Naive thymus-derived CD4-positive, alpha-beta T cell (primary cell): Measurements from ENCODE around the gene RTN1. TPM values are rescaled to one million over a fixed set of nuclear protein-coding genes. Genes with fewer than 3 reads are reported as not detected.

Experiments
- ATAC-seq: fragments of 150-1000 bp; cut with Tn5 transposase; 2 replicates; pipeline ENCODE4 v1.10.0; 2021; ENCODE audit warnings: mild to moderate bottlenecking, moderate library complexity
- CTCF ChIA-PET: fragments of 350-600 bp; sonication (Branson Sonifier 250); formaldehyde crosslinking; loops from one replicate; lab custom pipeline; 2021; ENCODE audit warnings: antibody characterized with exemption; lab: Charles Lee
- POLR2A ChIA-PET: fragments of 350-600 bp; sonication (Branson Sonifier 250); formaldehyde crosslinking; loops from one replicate; lab custom pipeline; 2021; ENCODE audit warnings: antibody characterized with exemption, inconsistent platforms; lab: Charles Lee
- DNase-seq, 9 donors: peaks; one replicate each; pipeline versions ENCODE4 v3.0.0 to v3.0.0-alpha.2; 2020 to 2022; ENCODE audit warnings: mixed read lengths in 1 of 9
- H3K27ac ChIP-seq: one replicate; pipeline ENCODE4 v1.7.0; 2013; ENCODE audit warnings: mild to moderate bottlenecking, low read depth, low read length, moderate library complexity
- H3K27me3 ChIP-seq, 2 donors: one replicate each; pipeline ENCODE4 v1.7.0; 2013; ENCODE audit warnings: low read length in 2 of 2, mild to moderate bottlenecking in 2 of 2, moderate library complexity in 2 of 2; ENCODE audit not compliant: control insufficient read depth in 2 of 2, insufficient read depth in 2 of 2
- H3K36me3 ChIP-seq, 3 experiments: 1 replicate in 2 of 3; 2 replicates in 1 of 3; pipeline ENCODE4 v1.7.0; 2013; ENCODE audit warnings: low read length in 3 of 3, mild to moderate bottlenecking in 3 of 3, moderate library complexity in 1 of 3; ENCODE audit not compliant: insufficient read depth in 3 of 3, control insufficient read depth in 2 of 3
- H3K4me1 ChIP-seq, 2 donors: one replicate each; pipeline ENCODE4 v1.7.0; 2013; ENCODE audit warnings: low read length in 2 of 2, mild to moderate bottlenecking in 2 of 2, moderate library complexity in 1 of 2; ENCODE audit not compliant: control insufficient read depth in 2 of 2, insufficient read depth in 2 of 2
- H3K4me3 ChIP-seq: 2 replicates; pipeline ENCODE4 v1.7.0; 2013; ENCODE audit warnings: mild to moderate bottlenecking, low read length
- H3K9me3 ChIP-seq, 3 experiments: 1 replicate in 2 of 3; 2 replicates in 1 of 3; pipeline ENCODE4 v1.7.0; 2013; ENCODE audit warnings: low read length in 3 of 3; ENCODE audit not compliant: control insufficient read depth in 2 of 3
- H3K27ac Mint-ChIP-seq, 9 donors: one replicate each; pipeline ENCODE4 v1.8.0; 2020 to 2022; ENCODE audit warnings: mixed read lengths in 9 of 9, mild to moderate bottlenecking in 8 of 9, moderate library complexity in 5 of 9, inconsistent platforms in 2 of 9
- H3K27me3 Mint-ChIP-seq, 5 donors: one replicate each; pipeline ENCODE4 v1.8.0; 2021 to 2022; ENCODE audit warnings: mixed read lengths in 5 of 5, mild to moderate bottlenecking in 1 of 5
- H3K36me3 Mint-ChIP-seq, 5 donors: one replicate each; pipeline ENCODE4 v1.8.0; 2020 to 2022; ENCODE audit warnings: mixed read lengths in 5 of 5, mild to moderate bottlenecking in 3 of 5, inconsistent platforms in 1 of 5
- H3K4me1 Mint-ChIP-seq, 7 donors: one replicate each; pipeline ENCODE4 v1.8.0; 2020 to 2022; ENCODE audit warnings: mixed read lengths in 7 of 7, mild to moderate bottlenecking in 3 of 7, inconsistent platforms in 1 of 7
- H3K4me3 Mint-ChIP-seq, 10 donors: one replicate each; pipeline ENCODE4 v1.8.0; 2020 to 2022; ENCODE audit warnings: mild to moderate bottlenecking in 10 of 10, mixed read lengths in 10 of 10, moderate library complexity in 6 of 10, inconsistent platforms in 2 of 10
- H3K9me3 Mint-ChIP-seq, 11 donors: one replicate each; pipeline ENCODE4 v1.8.0; 2020 to 2022; ENCODE audit warnings: mixed read lengths in 11 of 11, mild to moderate bottlenecking in 4 of 11, inconsistent platforms in 1 of 11, moderate library complexity in 1 of 11
- intact Hi-C, 2 donors: fragments of 100-400 bp; cut with micrococcal nuclease; formaldehyde crosslinking; loops; one replicate each; pipeline ENCODE4 v1.15.1; 2023
- polyA plus RNA-seq, 2 donors: library from polyadenylated mRNA; unstranded; fragments of 300-500 nt; fragmentation: Illumina TruSeq; gene quantifications; one replicate each; pipeline ENCODE4 v1.2.3, GENCODE V29; 2021
- total RNA-seq, 6 experiments: library from RNA in 5 of 6; stranded (reverse) in 5 of 6; gene quantifications; 1 replicate in 5 of 6; 2 replicates in 1 of 6; pipeline ENCODE4 v1.2.3 and lab custom pipeline; 2021 to 2026

The RTN1 gene
- total and polyA plus RNA-seq, 7 experiments from 2014 or later, result 0.24 to 9.4 (median 0.77) TPM; not detected in 3

DNA sequence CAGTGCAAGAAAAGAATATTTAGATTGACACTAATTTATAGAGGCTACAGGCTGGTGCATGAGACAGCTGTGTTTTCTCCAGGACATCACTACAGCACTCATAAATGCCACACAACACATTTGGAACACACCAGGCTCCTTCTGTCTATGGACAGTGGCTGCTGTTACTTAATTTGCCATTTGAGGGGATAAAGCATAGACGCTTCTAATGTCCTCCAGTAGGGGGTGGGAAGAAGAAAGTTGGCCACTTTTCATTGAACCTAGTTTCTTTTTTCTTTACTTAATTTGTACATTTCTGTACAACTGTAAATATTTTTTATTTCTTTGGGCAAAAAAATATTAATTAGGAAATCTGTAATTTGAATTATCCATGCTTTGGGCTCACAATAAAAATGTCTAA, 12.4 kb upstream of the RTN1 start:
- no peaks in the 10 kb centered on the region for H3K27me3 ChIP-seq
- no peak overlapping the region for H3K4me3 Mint-ChIP-seq
- ATAC-seq (no peak), DNase-seq (no peak)
- H3K9me3 Mint-ChIP-seq, result peaks cover 0 to 28% (median 5%) of the 10 kb centered on the region in 11 donors
- H3K36me3 Mint-ChIP-seq, result peaks cover 0 to 5% (median 0%) of the 10 kb centered on the region in 5 donors
- no peak overlapping the region for H3K4me3 ChIP-seq
- H3K9me3 ChIP-seq, result no peaks in the 10 kb centered on the region
- no peak overlapping the region for H3K27ac Mint-ChIP-seq
- no peak overlapping the region for H3K27ac ChIP-seq
- ChIA-PET CTCF (no interaction called here), POLR2A (no interaction called here)
- no peaks in the 10 kb centered on the region for H3K36me3 ChIP-seq
- H3K27me3 Mint-ChIP-seq, result peaks cover 16 to 69% (median 41%) of the 10 kb centered on the region in 5 donors
- H3K4me1 ChIP-seq, result no peaks in the 10 kb centered on the region
- intact Hi-C loops, result no loop called here
- H3K4me1 Mint-ChIP-seq, result no peaks in the 10 kb centered on the region

- Mint-ChIP-seq H3K9me3 (peaks cover 0 to 7% (median 0%) of the 10 kb centered on the region in 11 donors), H3K27ac (no peak overlapping the region), H3K4me3 (peak overlapping the region; percentile 27 to 91 (median 72)), H3K27me3 (peaks cover 41 to 66% (median 51%) of the 10 kb centered on the region in 5 donors), H3K36me3 (peaks cover 0 to 7% (median 0%) of the 10 kb centered on the region in 5 donors), H3K4me1 (peaks cover 4 to 13% (median 6%) of the 10 kb centered on the region in 7 donors)
- ATAC-seq (peak; percentile 6), DNase-seq (no peak)
- intact Hi-C loops, result no loop called here
- Histone ChIP-seq H3K36me3 (no peaks in the 10 kb centered on the region), H3K27ac (no peak overlapping the region), H3K4me1 (peaks cover 0 to 4% of the 10 kb centered on the region in 2 donors), H3K4me3 (no peak overlapping the region), H3K9me3 (no peaks in the 10 kb centered on the region), H3K27me3 (peaks cover 0 to 16% of the 10 kb centered on the region in 2 donors)
- POLR2A ChIA-PET, result no interaction called here
- CTCF ChIA-PET, result no interaction called here
Observed at GRCh38 chr14:59871166-59871495, 555 bp upstream of the RTN1 start.

DNA sequence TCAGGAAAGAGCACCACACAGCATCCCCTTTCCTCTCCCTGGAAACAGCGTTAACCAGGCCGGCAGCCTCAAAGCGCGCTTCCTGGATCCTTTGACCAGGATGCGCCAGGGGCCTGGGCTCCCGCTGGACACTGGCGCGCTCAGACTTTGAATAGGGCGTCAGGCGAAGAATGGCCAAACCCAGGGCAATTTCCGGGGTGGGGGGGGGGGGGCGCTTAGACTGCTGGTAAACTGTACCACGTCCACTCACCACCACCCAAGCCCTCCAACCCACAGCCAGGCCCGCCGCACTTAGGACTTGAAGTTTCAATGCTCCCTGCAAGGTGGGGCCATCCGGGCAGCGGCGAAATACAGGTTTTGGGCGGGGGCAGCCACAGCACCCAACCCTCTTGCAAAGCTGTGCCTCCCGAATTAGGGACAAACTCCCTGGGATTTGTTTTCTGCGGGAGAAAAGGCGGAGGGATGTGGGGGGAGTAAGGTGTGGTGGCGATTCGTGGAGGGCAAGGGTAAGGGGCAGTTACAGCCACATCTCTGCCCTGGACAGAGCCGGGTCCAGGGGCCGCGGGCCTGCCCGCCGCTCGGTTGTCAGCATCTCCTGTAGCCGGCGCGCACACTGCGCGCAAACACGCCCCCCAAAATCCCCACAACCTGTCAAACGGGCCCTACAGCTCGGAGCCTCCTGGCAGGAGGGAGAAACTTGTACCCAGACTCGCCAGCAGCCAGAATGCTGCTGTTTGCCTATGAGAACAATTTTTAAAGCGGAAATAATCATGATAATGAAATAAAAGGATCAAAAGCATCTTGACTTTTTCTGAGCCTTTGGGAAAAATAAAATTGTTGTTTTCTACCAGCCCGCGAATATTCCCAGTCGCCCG, 958 bp downstream of the RTN1 start:
- Histone ChIP-seq H3K9me3 (no peaks in the 10 kb centered on the region), H3K4me3 (no peak overlapping the region), H3K27ac (no peak overlapping the region), H3K27me3 (peaks cover 0 to 16% of the 10 kb centered on the region in 2 donors), H3K36me3 (no peaks in the 10 kb centered on the region), H3K4me1 (peaks cover 0 to 4% of the 10 kb centered on the region in 2 donors)
- peaks cover 4 to 13% (median 6%) of the 10 kb centered on the region in 7 donors for H3K4me1 Mint-ChIP-seq
- H3K36me3 Mint-ChIP-seq, result peaks cover 0 to 3% (median 0%) of the 10 kb centered on the region in 5 donors
- intact Hi-C loops, result no loop called here
- peaks cover 52 to 74% (median 53%) of the 10 kb centered on the region in 5 donors for H3K27me3 Mint-ChIP-seq
- no peak for DNase-seq
- H3K27ac Mint-ChIP-seq, result no peak overlapping the region
- H3K9me3 Mint-ChIP-seq, result peaks cover 0 to 7% (median 0%) of the 10 kb centered on the region in 11 donors
- POLR2A ChIA-PET, result no interaction called here
- peak overlapping the region in 9 of 10 donors; percentile 33 to 91 (median 61) for H3K4me3 Mint-ChIP-seq
- no peak for ATAC-seq
- CTCF ChIA-PET, result no interaction called here

GRCh38 chr14:59868021-59868420, 2.6 kb downstream of the RTN1 start:
- Histone ChIP-seq H3K27ac (no peak overlapping the region), H3K27me3 (peaks cover 0 to 16% of the 10 kb centered on the region in 2 donors), H3K9me3 (no peaks in the 10 kb centered on the region), H3K4me3 (no peak overlapping the region), H3K4me1 (peaks cover 0 to 4% of the 10 kb centered on the region in 2 donors), H3K36me3 (no peaks in the 10 kb centered on the region)
- CTCF ChIA-PET, result no interaction called here
- no peak overlapping the region for H3K4me3 Mint-ChIP-seq
- no peaks in the 10 kb centered on the region for H3K36me3 Mint-ChIP-seq
- POLR2A ChIA-PET, result no interaction called here
- DNase-seq (no peak), ATAC-seq (no peak)
- peaks cover 4 to 13% (median 6%) of the 10 kb centered on the region in 7 donors for H3K4me1 Mint-ChIP-seq
- H3K27ac Mint-ChIP-seq, result no peak overlapping the region
- H3K27me3 Mint-ChIP-seq, result peaks cover 39 to 65% (median 43%) of the 10 kb centered on the region in 5 donors
- peaks cover 0 to 1% (median 0%) of the 10 kb centered on the region in 11 donors for H3K9me3 Mint-ChIP-seq
- intact Hi-C loops, result no loop called here

GRCh38 chr14:59863806-59864525, 6.6 kb downstream of the RTN1 start:
- H3K27me3 ChIP-seq, result no peaks in the 10 kb centered on the region
- Mint-ChIP-seq H3K27ac (no peak overlapping the region), H3K27me3 (peaks cover 17 to 31% (median 20%) of the 10 kb centered on the region in 5 donors), H3K4me1 (peaks cover 0 to 2% (median 0%) of the 10 kb centered on the region in 7 donors), H3K4me3 (no peak overlapping the region), H3K36me3 (peaks cover 0 to 6% (median 0%) of the 10 kb centered on the region in 5 donors), H3K9me3 (peaks cover 0 to 14% (median 6%) of the 10 kb centered on the region in 11 donors)
- no peaks in the 10 kb centered on the region for H3K4me1 ChIP-seq
- no peaks in the 10 kb centered on the region for H3K36me3 ChIP-seq
- POLR2A ChIA-PET, result no interaction called here
- H3K4me3 ChIP-seq, result no peak overlapping the region
- ATAC-seq, result no peak
- no peak for DNase-seq
- CTCF ChIA-PET, result no interaction called here
- no peak overlapping the region for H3K27ac ChIP-seq
- intact Hi-C loops, result no loop called here
- no peaks in the 10 kb centered on the region for H3K9me3 ChIP-seq

GRCh38 chr14:59857328-59857727, 13.2 kb downstream of the RTN1 start:
- CTCF ChIA-PET, result no interaction called here
- H3K4me1 ChIP-seq, result no peaks in the 10 kb centered on the region
- DNase-seq (no peak), ATAC-seq (no peak)
- no peak overlapping the region for H3K27ac ChIP-seq
- Mint-ChIP-seq H3K4me1 (no peaks in the 10 kb centered on the region), H3K9me3 (peaks cover 8 to 49% (median 18%) of the 10 kb centered on the region in 11 donors), H3K27me3 (peaks cover 0 to 47% (median 21%) of the 10 kb centered on the region in 5 donors), H3K36me3 (peaks cover 0 to 14% (median 0%) of the 10 kb centered on the region in 5 donors), H3K4me3 (no peak overlapping the region), H3K27ac (no peak overlapping the region)
- H3K36me3 ChIP-seq, result no peaks in the 10 kb centered on the region
- H3K9me3 ChIP-seq, result peaks cover 0 to 5% (median 0%) of the 10 kb centered on the region in 3 experiments
- no peak overlapping the region for H3K4me3 ChIP-seq
- no peaks in the 10 kb centered on the region for H3K27me3 ChIP-seq
- intact Hi-C loops, result no loop called here
- POLR2A ChIA-PET, result no interaction called here
